Fibroblast of lung (primary cell): ENCODE results near the gene CCNDBP1. TPM values are rescaled to one million over a fixed set of nuclear protein-coding genes. Genes with fewer than 3 reads are reported as not detected.

ENCODE experiments used
- DNase-seq, 2 donors: peaks; one replicate each; pipeline versions ENCODE4 v3.0.0 to v3.0.0-alpha.2; 2010; ENCODE audit warnings: low read depth in 2 of 2
- H2AFZ ChIP-seq: 2 replicates; pipeline ENCODE4 v1.5.1; 2012; ENCODE audit warnings: low read length, control low read depth, inconsistent platforms
- H3K27ac ChIP-seq: 2 replicates; pipeline ENCODE4 v1.5.1; 2011; ENCODE audit warnings: low read length, control low read depth; ENCODE audit not compliant: insufficient read depth
- H3K27me3 ChIP-seq: 2 replicates; pipeline ENCODE4 v1.5.1; 2011; ENCODE audit warnings: mild to moderate bottlenecking, low read length; ENCODE audit not compliant: control insufficient read depth, insufficient read depth
- H3K36me3 ChIP-seq: 2 replicates; pipeline ENCODE4 v1.5.1; 2011; ENCODE audit warnings: low read length; ENCODE audit not compliant: control insufficient read depth, insufficient read depth
- H3K4me1 ChIP-seq: 2 replicates; pipeline ENCODE4 v1.5.1; 2011; ENCODE audit warnings: low read length; ENCODE audit not compliant: control insufficient read depth, insufficient read depth; ENCODE audit errors: extremely low read depth
- H3K4me2 ChIP-seq: 2 replicates; pipeline ENCODE4 v1.5.1; 2011; ENCODE audit warnings: low read length, control low read depth; ENCODE audit not compliant: insufficient read depth; ENCODE audit errors: extremely low read depth
- H3K4me3 ChIP-seq, 4 experiments: fragments of 200-600 bp in 1 of 4; sonication (generic) in 1 of 4; replicated peaks in 1 of 4; 2 replicates each; pipeline ENCODE4 v1.5.1; 2011 to 2016; ENCODE audit warnings: low read length in 4 of 4, low read depth in 3 of 4, mild to moderate bottlenecking in 3 of 4, control low read depth in 2 of 4, inconsistent platforms in 1 of 4, mixed read lengths in 1 of 4; ENCODE audit not compliant: insufficient read depth in 1 of 4; ENCODE audit errors: control extremely low read depth in 1 of 4
- H3K79me2 ChIP-seq: 2 replicates; pipeline ENCODE4 v1.5.1; 2012; ENCODE audit warnings: mild to moderate bottlenecking, low read length, inconsistent platforms; ENCODE audit not compliant: control insufficient read depth, insufficient read depth
- H3K9ac ChIP-seq: 2 replicates; pipeline ENCODE4 v1.5.1; 2011; ENCODE audit warnings: mild to moderate bottlenecking, low read length, control low read depth; ENCODE audit not compliant: insufficient read depth
- H3K9me3 ChIP-seq: 2 replicates; pipeline ENCODE4 v1.5.1; 2012; ENCODE audit warnings: low read depth, low read length; ENCODE audit not compliant: control insufficient read depth, insufficient read depth
- H4K20me1 ChIP-seq: 2 replicates; pipeline ENCODE4 v1.5.1; 2011; ENCODE audit warnings: low read length; ENCODE audit not compliant: control insufficient read depth, insufficient read depth; ENCODE audit errors: extremely low read depth
- EZH2 ChIP-seq: IDR thresholded peaks from 2 replicates; pipeline ENCODE4 v1.5.1; 2012; ENCODE audit warnings: low read length, control low read depth, mild to moderate bottlenecking; ENCODE audit errors: missing control alignments
- polyA plus RNA-seq, 2 donors: library from polyadenylated mRNA; depleted of rRNA in 1 of 2; stranded (reverse) in 1 of 2; unstranded in 1 of 2; fragments of >200 nt; gene quantifications; 2 replicates each; pipeline ENCODE4 v1.2.1, GENCODE V29; 2011 to 2012; ENCODE audit warnings: missing spikeins in 1 of 2
- total RNA-seq: library from RNA; depleted of rRNA; stranded (reverse); fragments of >200 nt; gene quantifications from 2 replicates; pipeline ENCODE4 v1.2.1, GENCODE V29; 2014
- TF ChIP-seq, protein P1 (sequence below), 2 donors: IDR thresholded peaks in 1 of 2; conservative IDR thresholded peaks in 1 of 2; 1 replicate in 1 of 2; 2 replicates in 1 of 2; pipeline ENCODE4 v1.5.1; 2011 to 2012; ENCODE audit warnings: low read length in 2 of 2, control low read depth in 1 of 2, inconsistent platforms in 1 of 2, low read depth in 1 of 2, mild to moderate bottlenecking in 1 of 2

Gene CCNDBP1
- total and polyA plus RNA-seq, 2 donors (not counting 1 experiment from before 2014, with no cell fraction given): 78.4 to 101 TPM

DNA sequence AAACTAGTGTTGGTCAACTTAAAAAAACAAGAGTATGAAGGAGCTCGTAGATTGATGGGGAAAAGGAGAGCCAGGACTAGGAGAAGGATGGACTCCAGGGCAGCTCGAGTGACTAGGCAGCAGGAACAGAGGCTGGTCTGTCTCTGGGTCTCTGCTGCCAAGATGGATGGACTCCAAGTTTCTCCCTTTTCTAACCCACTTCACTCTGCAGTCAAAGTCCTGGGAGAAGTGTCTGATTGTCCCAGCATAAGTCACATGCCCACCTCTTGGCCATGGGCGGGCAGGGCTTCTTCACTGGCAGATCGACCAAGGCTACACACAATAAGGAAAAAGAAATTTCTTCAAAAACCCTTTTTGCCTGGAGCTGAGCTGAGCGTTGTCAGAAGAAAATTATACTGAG lies 44.8 kb downstream of the CCNDBP1 start:
- Histone ChIP-seq H3K9me3 (no peaks in the 10 kb centered on the region), H3K79me2 (no peaks in the 10 kb centered on the region), H4K20me1 (no peaks in the 10 kb centered on the region), H3K4me3 (no peak overlapping the region), H3K36me3 (no peaks in the 10 kb centered on the region), H3K4me1 (no peaks in the 10 kb centered on the region), H3K27me3 (peaks cover 7% of the 10 kb centered on the region), H3K4me2 (no peak overlapping the region), H3K9ac (no peak overlapping the region), H3K27ac (no peak overlapping the region), H2AFZ (no peak overlapping the region)
- DNase-seq: no peak
- no peak for TF ChIP-seq EZH2
- TF ChIP-seq, protein P1, sequence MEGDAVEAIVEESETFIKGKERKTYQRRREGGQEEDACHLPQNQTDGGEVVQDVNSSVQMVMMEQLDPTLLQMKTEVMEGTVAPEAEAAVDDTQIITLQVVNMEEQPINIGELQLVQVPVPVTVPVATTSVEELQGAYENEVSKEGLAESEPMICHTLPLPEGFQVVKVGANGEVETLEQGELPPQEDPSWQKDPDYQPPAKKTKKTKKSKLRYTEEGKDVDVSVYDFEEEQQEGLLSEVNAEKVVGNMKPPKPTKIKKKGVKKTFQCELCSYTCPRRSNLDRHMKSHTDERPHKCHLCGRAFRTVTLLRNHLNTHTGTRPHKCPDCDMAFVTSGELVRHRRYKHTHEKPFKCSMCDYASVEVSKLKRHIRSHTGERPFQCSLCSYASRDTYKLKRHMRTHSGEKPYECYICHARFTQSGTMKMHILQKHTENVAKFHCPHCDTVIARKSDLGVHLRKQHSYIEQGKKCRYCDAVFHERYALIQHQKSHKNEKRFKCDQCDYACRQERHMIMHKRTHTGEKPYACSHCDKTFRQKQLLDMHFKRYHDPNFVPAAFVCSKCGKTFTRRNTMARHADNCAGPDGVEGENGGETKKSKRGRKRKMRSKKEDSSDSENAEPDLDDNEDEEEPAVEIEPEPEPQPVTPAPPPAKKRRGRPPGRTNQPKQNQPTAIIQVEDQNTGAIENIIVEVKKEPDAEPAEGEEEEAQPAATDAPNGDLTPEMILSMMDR (conservative IDR thresholded peaks at IDR 0.05 in 1 of 2, IDR thresholded peaks at IDR 0.05 in 1 of 2; ENCODE audit: low read depth in 1 of 2, low read length in 2 of 2): no peak

DNA sequence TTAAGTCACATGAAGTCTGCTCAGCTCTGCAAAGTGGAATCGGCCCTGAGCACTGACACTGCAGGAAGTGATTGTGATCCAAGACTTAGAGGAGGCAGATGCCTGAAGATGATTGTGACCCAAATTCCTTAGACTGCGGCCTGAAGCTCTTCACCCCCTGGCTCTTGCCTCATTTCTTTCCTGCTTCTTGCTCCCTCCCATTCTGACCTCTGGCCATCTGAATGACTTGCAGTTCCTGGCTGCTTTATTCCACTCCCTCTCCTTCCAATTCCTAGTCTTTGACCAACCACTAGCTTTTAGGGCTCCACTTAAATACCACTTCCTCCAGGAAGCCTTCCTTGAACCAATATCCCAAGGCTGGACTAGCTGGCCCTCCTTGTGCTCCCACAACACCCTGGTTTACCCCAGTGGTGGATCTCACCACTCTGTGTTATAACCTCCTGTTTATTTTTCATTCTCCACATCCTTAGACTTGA lies 45.5 kb downstream of the CCNDBP1 start:
- H3K4me1 ChIP-seq: no peaks in the 10 kb centered on the region
- no peak for TF ChIP-seq EZH2
- TF ChIP-seq, protein P1 (conservative IDR thresholded peaks at IDR 0.05 in 1 of 2, IDR thresholded peaks at IDR 0.05 in 1 of 2; ENCODE audit: low read depth in 1 of 2, low read length in 2 of 2): no peak
- no peak overlapping the region for H2AFZ ChIP-seq
- no peak overlapping the region for H3K4me2 ChIP-seq
- no peaks in the 10 kb centered on the region for H4K20me1 ChIP-seq
- no peak overlapping the region for H3K9ac ChIP-seq
- peak in 1 of 2 donors; percentile 30 for DNase-seq
- H3K9me3 ChIP-seq: no peaks in the 10 kb centered on the region
- no peak overlapping the region for H3K4me3 ChIP-seq
- no peaks in the 10 kb centered on the region for H3K36me3 ChIP-seq
- H3K79me2 ChIP-seq: no peaks in the 10 kb centered on the region
- peaks cover 12% of the 10 kb centered on the region for H3K27me3 ChIP-seq
- H3K27ac ChIP-seq: no peak overlapping the region

DNA sequence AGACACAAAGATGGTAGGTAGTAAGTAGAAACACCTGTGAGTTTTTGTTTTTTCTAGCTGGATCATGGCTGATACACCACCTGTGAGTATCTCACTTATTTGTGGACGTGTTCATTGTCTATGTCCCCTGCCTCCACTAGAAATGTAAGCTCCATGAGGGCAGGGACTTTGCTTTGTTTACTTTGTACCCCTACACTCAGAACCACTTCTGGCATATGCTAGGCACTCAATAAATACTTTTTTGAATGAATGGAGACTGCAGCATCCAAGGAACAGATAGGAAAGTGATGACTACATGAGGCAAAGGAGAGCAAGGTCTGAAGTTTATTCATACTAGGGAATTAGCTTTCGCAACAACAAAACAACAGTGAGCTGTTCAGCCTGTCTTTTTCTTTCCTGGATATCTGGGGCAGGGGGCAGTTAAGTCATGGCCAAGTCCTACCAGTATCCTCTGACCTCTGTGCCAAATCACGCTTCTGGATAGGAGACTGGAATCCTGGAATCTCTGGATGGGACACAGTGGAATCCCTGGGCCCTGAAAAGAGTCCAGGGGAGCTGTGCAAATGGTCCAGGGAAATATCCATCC lies 47.2 kb downstream of the CCNDBP1 start:
- H3K4me2 ChIP-seq: no peak overlapping the region
- H2AFZ ChIP-seq: no peak overlapping the region
- H3K4me1 ChIP-seq: no peaks in the 10 kb centered on the region
- no peaks in the 10 kb centered on the region for H3K9me3 ChIP-seq
- H3K4me3 ChIP-seq: no peak overlapping the region
- TF ChIP-seq EZH2: no peak
- TF ChIP-seq, protein P1 (conservative IDR thresholded peaks at IDR 0.05 in 1 of 2, IDR thresholded peaks at IDR 0.05 in 1 of 2; ENCODE audit: low read depth in 1 of 2, low read length in 2 of 2): no peak
- H3K9ac ChIP-seq: no peak overlapping the region
- DNase-seq: no peak
- H3K27me3 ChIP-seq: peaks cover 12% of the 10 kb centered on the region
- H4K20me1 ChIP-seq: no peaks in the 10 kb centered on the region
- no peak overlapping the region for H3K27ac ChIP-seq
- no peaks in the 10 kb centered on the region for H3K79me2 ChIP-seq
- no peaks in the 10 kb centered on the region for H3K36me3 ChIP-seq
